Measurements from ENCODE around the gene FAM219A.
A peak's percentile ranks its signal among the peaks of the same experiment; 100 is the strongest.

Gene FAM219A

GRCh38 chr9:34403554-34404380 is 54.6 kb downstream of the FAM219A start:
- no peaks in the 10 kb centered on the region for H3K9me3 ChIP-seq (ENCODE audit: severe bottlenecking)
- TF ChIP-seq, protein P1, sequence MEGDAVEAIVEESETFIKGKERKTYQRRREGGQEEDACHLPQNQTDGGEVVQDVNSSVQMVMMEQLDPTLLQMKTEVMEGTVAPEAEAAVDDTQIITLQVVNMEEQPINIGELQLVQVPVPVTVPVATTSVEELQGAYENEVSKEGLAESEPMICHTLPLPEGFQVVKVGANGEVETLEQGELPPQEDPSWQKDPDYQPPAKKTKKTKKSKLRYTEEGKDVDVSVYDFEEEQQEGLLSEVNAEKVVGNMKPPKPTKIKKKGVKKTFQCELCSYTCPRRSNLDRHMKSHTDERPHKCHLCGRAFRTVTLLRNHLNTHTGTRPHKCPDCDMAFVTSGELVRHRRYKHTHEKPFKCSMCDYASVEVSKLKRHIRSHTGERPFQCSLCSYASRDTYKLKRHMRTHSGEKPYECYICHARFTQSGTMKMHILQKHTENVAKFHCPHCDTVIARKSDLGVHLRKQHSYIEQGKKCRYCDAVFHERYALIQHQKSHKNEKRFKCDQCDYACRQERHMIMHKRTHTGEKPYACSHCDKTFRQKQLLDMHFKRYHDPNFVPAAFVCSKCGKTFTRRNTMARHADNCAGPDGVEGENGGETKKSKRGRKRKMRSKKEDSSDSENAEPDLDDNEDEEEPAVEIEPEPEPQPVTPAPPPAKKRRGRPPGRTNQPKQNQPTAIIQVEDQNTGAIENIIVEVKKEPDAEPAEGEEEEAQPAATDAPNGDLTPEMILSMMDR (IDR thresholded peaks at IDR 0.05; ENCODE audit: low read depth, low read length), result peak; percentile 79
- DNase-seq, result peak; percentile 79
- peaks cover 9% of the 10 kb centered on the region for H3K36me3 ChIP-seq
- no peaks in the 10 kb centered on the region for H3K27me3 ChIP-seq (ENCODE audit: insufficient read depth, low read depth, severe bottlenecking)
- H3K27ac ChIP-seq, result no peak overlapping the region
- H3K4me3 ChIP-seq (ENCODE audit: low read depth, low read length), result no peak overlapping the region

- Histone ChIP-seq H3K27ac (no peak overlapping the region), H3K4me3 (ENCODE audit: low read depth, low read length) (no peak overlapping the region), H3K36me3 (peaks cover 9% of the 10 kb centered on the region), H3K27me3 (ENCODE audit: insufficient read depth, low read depth, severe bottlenecking) (no peaks in the 10 kb centered on the region), H3K9me3 (ENCODE audit: severe bottlenecking) (no peaks in the 10 kb centered on the region)
- DNase-seq, result no peak
- TF ChIP-seq, protein P1 (IDR thresholded peaks at IDR 0.05; ENCODE audit: low read depth, low read length), result no peak
Measured at GRCh38 chr9:34400686-34401602, 57.4 kb downstream of the FAM219A start.

GRCh38 chr9:34400275-34400674 is 58.1 kb downstream of the FAM219A start:
- no peak for DNase-seq
- peaks cover 9% of the 10 kb centered on the region for H3K36me3 ChIP-seq
- H3K27ac ChIP-seq, result no peak overlapping the region
- TF ChIP-seq, protein P1 (IDR thresholded peaks at IDR 0.05; ENCODE audit: low read depth, low read length), result no peak
- no peaks in the 10 kb centered on the region for H3K27me3 ChIP-seq (ENCODE audit: insufficient read depth, low read depth, severe bottlenecking)
- no peak overlapping the region for H3K4me3 ChIP-seq (ENCODE audit: low read depth, low read length)
- H3K9me3 ChIP-seq (ENCODE audit: severe bottlenecking), result no peaks in the 10 kb centered on the region

DNA sequence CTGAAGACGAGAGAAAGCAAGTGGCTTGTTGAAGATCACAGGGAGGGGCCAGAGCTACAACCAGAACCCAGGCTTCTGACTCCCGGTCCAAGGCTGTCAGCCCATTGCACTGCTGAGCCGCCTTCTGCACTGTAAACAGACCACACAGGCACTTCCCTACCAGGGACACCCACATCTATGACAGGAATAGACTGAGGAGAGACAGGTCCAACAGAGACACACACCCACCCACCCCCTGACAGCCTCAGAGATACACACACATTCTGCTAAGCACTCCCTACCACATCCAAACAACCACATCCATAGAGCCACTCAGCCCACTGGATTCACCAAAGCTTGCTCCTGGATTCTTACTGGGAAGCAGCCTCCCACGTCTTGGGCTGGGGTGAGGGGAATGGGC is 58.6 kb downstream of the FAM219A start:
- no peak overlapping the region for H3K27ac ChIP-seq
- no peak for DNase-seq
- no peak overlapping the region for H3K4me3 ChIP-seq (ENCODE audit: low read depth, low read length)
- TF ChIP-seq, protein P1 (IDR thresholded peaks at IDR 0.05; ENCODE audit: low read depth, low read length), result no peak
- peaks cover 9% of the 10 kb centered on the region for H3K36me3 ChIP-seq
- H3K27me3 ChIP-seq (ENCODE audit: insufficient read depth, low read depth, severe bottlenecking), result no peaks in the 10 kb centered on the region
- no peaks in the 10 kb centered on the region for H3K9me3 ChIP-seq (ENCODE audit: severe bottlenecking)

- Histone ChIP-seq H3K4me3 (ENCODE audit: low read depth, low read length) (no peak overlapping the region), H3K36me3 (peaks cover 9% of the 10 kb centered on the region), H3K9me3 (ENCODE audit: severe bottlenecking) (no peaks in the 10 kb centered on the region), H3K27me3 (ENCODE audit: insufficient read depth, low read depth, severe bottlenecking) (no peaks in the 10 kb centered on the region), H3K27ac (no peak overlapping the region)
- TF ChIP-seq, protein P1 (IDR thresholded peaks at IDR 0.05; ENCODE audit: low read depth, low read length), result no peak
- no peak for DNase-seq
Measured at GRCh38 chr9:34398875-34399274, 59.5 kb downstream of the FAM219A start.
